ENCODE data around the gene RSBN1. TPM values are rescaled to one million over a fixed set of nuclear protein-coding genes. Genes with fewer than 3 reads are reported as not detected.

The RSBN1 gene
- total and polyA plus RNA-seq, 9 of the 15 experiments (the other 6 are each of a cell fraction or from before 2014, with no cell fraction given): 4.5 to 24.3 (median 13.0) TPM

DNA sequence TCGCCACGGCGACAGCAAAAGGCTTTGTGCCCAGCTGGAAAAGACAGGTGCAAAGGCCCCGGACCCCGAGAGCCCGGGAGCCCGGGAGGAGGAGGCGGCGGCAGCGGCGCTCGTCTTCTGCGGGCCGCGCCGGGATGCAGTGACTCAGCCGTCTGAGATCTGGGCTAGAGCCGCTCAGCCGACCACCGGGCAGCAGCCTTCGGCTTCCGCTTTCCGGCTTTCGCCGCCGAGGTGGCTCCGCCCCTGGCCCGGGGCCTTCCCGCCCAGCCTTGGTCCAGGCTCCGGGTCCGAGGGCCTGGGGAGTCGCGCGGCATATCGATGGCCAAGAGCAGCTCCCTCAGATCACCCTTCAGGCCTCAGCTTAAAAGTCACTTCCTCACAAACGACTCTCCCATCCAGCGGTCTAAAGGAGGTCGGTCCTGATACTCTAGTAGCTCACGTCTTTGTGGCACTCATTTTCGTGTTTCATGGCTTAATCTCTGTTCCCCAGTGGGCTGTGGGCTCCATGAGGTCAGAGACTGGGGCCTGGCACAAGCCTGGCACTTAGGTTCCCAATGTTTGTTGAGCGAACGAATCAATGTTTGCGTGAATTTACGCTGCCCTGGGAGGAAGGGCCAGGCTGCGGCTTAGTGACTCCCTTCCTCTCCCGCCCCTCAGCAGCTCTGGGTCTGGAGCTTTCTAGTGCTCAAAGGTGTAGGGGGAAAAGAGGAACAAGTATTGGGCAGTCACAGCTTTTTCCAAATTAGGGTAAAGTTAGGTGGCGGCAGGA lies 52.8 kb downstream of the RSBN1 start, which contains the start of gene PHTF1 (continued):
- TF ChIP-seq, protein P1, sequence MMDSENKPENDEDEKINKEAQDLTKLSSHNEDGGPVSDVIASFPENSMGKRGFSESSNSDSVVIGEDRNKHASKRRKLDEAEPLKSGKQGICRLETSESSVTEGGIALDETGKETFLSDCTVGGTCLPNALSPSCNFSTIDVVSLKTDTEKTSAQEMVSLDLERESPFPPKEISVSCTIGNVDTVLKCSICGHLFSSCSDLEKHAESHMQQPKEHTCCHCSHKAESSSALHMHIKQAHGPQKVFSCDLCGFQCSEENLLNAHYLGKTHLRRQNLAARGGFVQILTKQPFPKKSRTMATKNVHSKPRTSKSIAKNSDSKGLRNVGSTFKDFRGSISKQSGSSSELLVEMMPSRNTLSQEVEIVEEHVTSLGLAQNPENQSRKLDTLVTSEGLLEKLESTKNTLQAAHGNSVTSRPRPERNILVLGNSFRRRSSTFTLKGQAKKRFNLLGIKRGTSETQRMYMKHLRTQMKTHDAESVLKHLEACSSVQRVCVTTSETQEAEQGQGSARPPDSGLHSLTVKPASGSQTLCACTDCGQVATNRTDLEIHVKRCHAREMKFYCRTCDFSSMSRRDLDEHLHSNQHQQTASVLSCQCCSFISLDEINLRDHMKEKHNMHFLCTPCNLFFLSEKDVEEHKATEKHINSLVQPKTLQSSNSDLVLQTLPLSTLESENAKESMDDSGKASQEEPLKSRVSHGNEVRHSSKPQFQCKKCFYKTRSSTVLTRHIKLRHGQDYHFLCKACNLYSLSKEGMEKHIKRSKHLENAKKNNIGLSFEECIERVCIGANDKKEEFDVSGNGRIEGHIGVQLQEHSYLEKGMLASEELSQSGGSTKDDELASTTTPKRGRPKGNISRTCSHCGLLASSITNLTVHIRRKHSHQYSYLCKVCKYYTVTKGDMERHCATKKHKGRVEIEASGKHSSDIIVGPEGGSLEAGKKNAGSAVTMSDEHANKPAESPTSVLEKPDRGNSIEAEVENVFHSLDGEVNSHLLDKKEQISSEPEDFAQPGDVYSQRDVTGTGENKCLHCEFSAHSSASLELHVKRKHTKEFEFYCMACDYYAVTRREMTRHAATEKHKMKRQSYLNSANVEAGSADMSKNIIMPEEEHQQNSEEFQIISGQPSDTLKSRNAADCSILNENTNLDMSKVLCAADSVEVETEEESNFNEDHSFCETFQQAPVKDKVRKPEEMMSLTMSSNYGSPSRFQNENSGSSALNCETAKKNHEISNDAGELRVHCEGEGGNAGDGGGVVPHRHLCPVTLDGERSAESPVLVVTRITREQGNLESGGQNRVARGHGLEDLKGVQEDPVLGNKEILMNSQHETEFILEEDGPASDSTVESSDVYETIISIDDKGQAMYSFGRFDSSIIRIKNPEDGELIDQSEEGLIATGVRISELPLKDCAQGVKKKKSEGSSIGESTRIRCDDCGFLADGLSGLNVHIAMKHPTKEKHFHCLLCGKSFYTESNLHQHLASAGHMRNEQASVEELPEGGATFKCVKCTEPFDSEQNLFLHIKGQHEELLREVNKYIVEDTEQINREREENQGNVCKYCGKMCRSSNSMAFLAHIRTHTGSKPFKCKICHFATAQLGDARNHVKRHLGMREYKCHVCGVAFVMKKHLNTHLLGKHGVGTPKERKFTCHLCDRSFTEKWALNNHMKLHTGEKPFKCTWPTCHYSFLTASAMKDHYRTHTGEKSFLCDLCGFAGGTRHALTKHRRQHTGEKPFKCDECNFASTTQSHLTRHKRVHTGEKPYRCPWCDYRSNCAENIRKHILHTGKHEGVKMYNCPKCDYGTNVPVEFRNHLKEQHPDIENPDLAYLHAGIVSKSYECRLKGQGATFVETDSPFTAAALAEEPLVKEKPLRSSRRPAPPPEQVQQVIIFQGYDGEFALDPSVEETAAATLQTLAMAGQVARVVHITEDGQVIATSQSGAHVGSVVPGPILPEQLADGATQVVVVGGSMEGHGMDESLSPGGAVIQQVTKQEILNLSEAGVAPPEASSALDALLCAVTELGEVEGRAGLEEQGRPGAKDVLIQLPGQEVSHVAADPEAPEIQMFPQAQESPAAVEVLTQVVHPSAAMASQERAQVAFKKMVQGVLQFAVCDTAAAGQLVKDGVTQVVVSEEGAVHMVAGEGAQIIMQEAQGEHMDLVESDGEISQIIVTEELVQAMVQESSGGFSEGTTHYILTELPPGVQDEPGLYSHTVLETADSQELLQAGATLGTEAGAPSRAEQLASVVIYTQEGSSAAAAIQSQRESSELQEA (IDR thresholded peaks at IDR 0.05; ENCODE audit: low read depth): 0 out of 2 replicates have a peak, but pooled peaks have one; percentile 13
- TF ChIP-seq ZFP36 (IDR thresholded peaks at IDR 0.05; ENCODE audit: low read depth, low read length, partially characterized antibody): no peak
- TF ChIP-seq HNRNPL (IDR thresholded peaks at IDR 0.05; ENCODE audit: low read depth, low read length): no peak
- TF ChIP-seq, protein P2, sequence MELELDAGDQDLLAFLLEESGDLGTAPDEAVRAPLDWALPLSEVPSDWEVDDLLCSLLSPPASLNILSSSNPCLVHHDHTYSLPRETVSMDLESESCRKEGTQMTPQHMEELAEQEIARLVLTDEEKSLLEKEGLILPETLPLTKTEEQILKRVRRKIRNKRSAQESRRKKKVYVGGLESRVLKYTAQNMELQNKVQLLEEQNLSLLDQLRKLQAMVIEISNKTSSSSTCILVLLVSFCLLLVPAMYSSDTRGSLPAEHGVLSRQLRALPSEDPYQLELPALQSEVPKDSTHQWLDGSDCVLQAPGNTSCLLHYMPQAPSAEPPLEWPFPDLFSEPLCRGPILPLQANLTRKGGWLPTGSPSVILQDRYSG (tag; conservative IDR thresholded peaks at IDR 0.05; ENCODE audit: low read depth): 0 out of 2 replicates have a peak, but pooled peaks have one; percentile 36
- TF ChIP-seq, protein P3, sequence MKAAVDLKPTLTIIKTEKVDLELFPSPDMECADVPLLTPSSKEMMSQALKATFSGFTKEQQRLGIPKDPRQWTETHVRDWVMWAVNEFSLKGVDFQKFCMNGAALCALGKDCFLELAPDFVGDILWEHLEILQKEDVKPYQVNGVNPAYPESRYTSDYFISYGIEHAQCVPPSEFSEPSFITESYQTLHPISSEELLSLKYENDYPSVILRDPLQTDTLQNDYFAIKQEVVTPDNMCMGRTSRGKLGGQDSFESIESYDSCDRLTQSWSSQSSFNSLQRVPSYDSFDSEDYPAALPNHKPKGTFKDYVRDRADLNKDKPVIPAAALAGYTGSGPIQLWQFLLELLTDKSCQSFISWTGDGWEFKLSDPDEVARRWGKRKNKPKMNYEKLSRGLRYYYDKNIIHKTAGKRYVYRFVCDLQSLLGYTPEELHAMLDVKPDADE (conservative IDR thresholded peaks at IDR 0.05; ENCODE audit: control insufficient read depth, low read depth, low read length): peak; percentile 17; the same call in 1 of the 2 replicates
- peak in 1 of 2 experiments; percentile 71; a peak in 2 of 4 replicates for TF ChIP-seq FOXA3 (CRISPR knock-in tag; conservative IDR thresholded peaks at IDR 0.05 in 1 of 2, IDR thresholded peaks at IDR 0.05 in 1 of 2)
- TF ChIP-seq, protein P4, sequence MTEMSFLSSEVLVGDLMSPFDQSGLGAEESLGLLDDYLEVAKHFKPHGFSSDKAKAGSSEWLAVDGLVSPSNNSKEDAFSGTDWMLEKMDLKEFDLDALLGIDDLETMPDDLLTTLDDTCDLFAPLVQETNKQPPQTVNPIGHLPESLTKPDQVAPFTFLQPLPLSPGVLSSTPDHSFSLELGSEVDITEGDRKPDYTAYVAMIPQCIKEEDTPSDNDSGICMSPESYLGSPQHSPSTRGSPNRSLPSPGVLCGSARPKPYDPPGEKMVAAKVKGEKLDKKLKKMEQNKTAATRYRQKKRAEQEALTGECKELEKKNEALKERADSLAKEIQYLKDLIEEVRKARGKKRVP (CRISPR knock-in tag; IDR thresholded peaks at IDR 0.05): 0 out of 2 replicates have a peak, but pooled peaks have one; percentile 10
- peak; percentile 84 for TF ChIP-seq BRD9 (IDR thresholded peaks at IDR 0.05; ENCODE audit: low read depth, partially characterized antibody)
- TF ChIP-seq KLF10 (CRISPR knock-in tag; IDR thresholded peaks at IDR 0.05): no peak
- TF ChIP-seq, protein P5, sequence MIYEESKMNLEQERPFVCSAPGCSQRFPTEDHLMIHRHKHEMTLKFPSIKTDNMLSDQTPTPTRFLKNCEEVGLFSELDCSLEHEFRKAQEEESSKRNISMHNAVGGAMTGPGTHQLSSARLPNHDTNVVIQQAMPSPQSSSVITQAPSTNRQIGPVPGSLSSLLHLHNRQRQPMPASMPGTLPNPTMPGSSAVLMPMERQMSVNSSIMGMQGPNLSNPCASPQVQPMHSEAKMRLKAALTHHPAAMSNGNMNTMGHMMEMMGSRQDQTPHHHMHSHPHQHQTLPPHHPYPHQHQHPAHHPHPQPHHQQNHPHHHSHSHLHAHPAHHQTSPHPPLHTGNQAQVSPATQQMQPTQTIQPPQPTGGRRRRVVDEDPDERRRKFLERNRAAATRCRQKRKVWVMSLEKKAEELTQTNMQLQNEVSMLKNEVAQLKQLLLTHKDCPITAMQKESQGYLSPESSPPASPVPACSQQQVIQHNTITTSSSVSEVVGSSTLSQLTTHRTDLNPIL (CRISPR knock-in tag; IDR thresholded peaks at IDR 0.05): 0 out of 2 replicates have a peak, but pooled peaks have one; percentile 58
- TF ChIP-seq ZNF316 (IDR thresholded peaks at IDR 0.05): peak; percentile 88
- peak; percentile 57; the same call in 1 of the 2 replicates for TF ChIP-seq L3MBTL2 (IDR thresholded peaks at IDR 0.05)
